Keratinocyte (primary cell): ENCODE data around the gene PLAC1.

Experiments used
- CTCF ChIP-seq, 3 experiments: IDR thresholded peaks in 1 of 3; conservative IDR thresholded peaks in 1 of 3; optimal IDR thresholded peaks in 1 of 3; 2 replicates in 2 of 3; 3 replicates in 1 of 3; pipeline versions ENCODE3 to v1.5.1; 2011; ENCODE audit warnings: low read length in 3 of 3, mild to moderate bottlenecking in 3 of 3, moderate library complexity in 2 of 3, control low read depth in 1 of 3, inconsistent platforms in 1 of 3; ENCODE audit not compliant: insufficient read depth in 2 of 3; ENCODE audit errors: extremely low read depth in 1 of 3
- EZH2 ChIP-seq: IDR thresholded peaks from one replicate; pipeline ENCODE4 v1.6.1; 2012; ENCODE audit warnings: inconsistent platforms, mild to moderate bottlenecking, low read length, moderate library complexity

GRCh38 chrX:134660627-134661026 lies 2.4 kb upstream of the PLAC1 start:
- TF ChIP-seq CTCF (optimal IDR thresholded peaks at IDR 0.05 in 1 of 3, IDR thresholded peaks at IDR 0.05 in 1 of 3, conservative IDR thresholded peaks at IDR 0.05 in 1 of 3; ENCODE audit: extremely low read depth in 1 of 3, insufficient read depth in 2 of 3, low read length in 3 of 3) (no peak), EZH2 (no peak)
